ENCODE results near the gene ZBTB44. TPM values are rescaled to one million over a fixed set of nuclear protein-coding genes. Genes with fewer than 3 reads are reported as not detected.
"Not testable (repeated sequence)": the region's sequence is repeated elsewhere in the genome, so short reads cannot be mapped to it uniquely, and the experiment has no call there.

ZBTB44 gene
- total RNA-seq, 1 experiment from 2014 or later: 18.5 TPM

DNA sequence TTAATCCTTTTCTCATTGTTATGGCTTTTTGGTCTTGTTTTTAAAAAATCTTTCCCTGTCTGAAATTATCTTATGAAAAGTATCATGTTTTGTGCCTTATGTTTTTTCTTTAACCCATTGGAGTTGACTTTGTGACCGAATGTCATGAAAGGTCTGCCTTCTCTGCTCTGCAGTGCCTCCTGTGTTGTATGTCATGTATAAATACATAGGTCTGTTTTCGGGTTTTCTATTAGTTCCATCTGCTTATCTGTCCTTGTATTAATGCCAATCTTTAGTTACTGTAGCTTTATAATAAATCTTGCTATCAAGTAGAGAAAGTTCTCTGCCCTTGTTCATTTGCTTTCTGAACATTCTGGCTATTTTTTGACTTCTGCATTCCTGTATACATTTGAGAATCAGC is 73.0 kb downstream of the ZBTB44 start:
- DNase-seq: no peak
- H3K4me3 ChIP-seq: no peak overlapping the region
- H3K9me3 ChIP-seq: no peaks in the 10 kb centered on the region
- no peaks in the 10 kb centered on the region; the same call in none of the 2 replicates for H3K36me3 ChIP-seq
- H3K27me3 ChIP-seq: no peaks in the 10 kb centered on the region

DNA sequence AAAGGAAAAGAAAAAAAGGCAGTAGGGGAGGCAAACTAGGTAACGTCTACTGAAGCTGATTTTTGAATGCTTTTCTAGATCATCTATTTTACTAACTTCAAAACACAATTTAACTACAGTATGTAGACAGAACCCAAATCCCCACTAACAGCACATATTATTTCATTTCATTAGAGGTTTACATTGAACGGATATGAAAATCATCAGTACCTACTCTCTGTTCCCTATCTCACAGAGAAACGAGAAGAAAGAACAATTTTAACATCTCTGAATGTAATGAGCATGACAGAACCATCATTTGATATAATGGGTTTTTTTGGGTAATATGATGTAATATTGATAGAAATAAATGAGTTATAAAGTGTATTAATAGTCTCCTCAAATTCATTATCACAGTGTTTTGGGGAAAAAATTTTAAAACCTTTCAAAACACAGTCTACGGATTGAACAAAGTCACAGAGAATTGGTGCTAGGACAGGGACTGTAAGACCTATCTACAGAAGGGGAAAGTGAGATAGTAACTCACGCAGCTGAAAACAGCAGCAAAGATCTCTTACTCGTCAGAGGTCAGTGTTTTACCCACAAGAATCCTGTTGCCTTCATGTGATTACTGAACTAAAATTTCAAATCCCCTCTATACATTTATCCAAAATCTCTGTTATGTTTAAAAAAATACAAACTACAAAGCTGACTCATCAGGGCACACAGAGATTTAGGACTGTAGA is 77.3 kb downstream of the ZBTB44 start:
- H3K4me3 ChIP-seq: no peak overlapping the region
- no peaks in the 10 kb centered on the region for H3K27me3 ChIP-seq
- DNase-seq: no peak
- H3K9me3 ChIP-seq: no peaks in the 10 kb centered on the region
- peaks cover 9% of the 10 kb centered on the region for H3K36me3 ChIP-seq

GRCh38 chr11:130234315-130234714 is 80.4 kb downstream of the ZBTB44 start:
- no peaks in the 10 kb centered on the region for H3K9me3 ChIP-seq
- DNase-seq: no peak
- H3K36me3 ChIP-seq: peaks cover 9% of the 10 kb centered on the region
- no peak overlapping the region for H3K4me3 ChIP-seq
- no peaks in the 10 kb centered on the region for H3K27me3 ChIP-seq

DNA sequence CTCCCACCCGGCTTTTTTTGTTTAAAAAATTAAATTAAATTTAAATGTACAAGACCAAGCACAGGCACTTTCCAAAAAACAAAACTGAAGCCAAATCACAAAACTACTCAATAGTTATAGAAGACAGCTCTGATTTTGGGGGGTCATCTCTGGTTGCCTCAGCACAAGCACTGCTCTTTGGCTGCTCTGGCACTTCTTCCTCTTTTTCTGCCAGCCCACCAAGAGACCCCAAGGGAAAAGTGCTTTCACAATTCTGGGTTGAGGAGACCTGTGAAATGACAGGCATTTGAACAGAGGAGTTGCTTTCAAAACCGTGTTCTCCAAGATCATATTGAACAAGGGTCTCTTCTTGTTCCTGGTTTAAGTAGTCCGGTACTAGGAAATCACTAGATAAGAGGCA is 80.8 kb downstream of the ZBTB44 start:
- H3K36me3 ChIP-seq, H3K27me3 ChIP-seq, H3K9me3 ChIP-seq, H3K4me3 ChIP-seq, DNase-seq: not testable (repeated sequence)

GRCh38 chr11:130233486-130233885 is 81.2 kb downstream of the ZBTB44 start:
- H3K9me3 ChIP-seq, H3K36me3 ChIP-seq, H3K27me3 ChIP-seq, H3K4me3 ChIP-seq, DNase-seq: not testable (repeated sequence)

DNA sequence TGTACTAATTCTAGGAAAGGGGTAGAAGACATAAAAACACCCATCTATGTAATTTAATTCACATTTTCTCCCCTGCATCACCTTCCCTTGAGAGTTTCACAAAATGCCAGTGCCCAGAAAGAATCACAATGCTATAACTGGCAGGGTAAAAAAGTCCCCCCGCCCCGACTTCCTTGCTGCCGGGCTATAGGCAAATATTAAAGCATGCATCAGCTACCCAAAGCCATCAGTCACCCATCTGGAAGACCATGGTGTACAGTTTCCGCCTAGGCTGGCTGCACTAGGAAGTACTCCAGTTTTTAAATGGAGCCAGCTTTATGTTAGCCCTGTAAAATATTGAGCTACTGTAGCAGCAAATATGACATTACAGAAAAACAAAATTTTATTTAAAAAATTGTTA is 87.3 kb downstream of the ZBTB44 start:
- H3K36me3 ChIP-seq: no peaks in the 10 kb centered on the region
- H3K9me3 ChIP-seq: no peaks in the 10 kb centered on the region
- no peak overlapping the region for H3K4me3 ChIP-seq
- no peak for DNase-seq
- H3K27me3 ChIP-seq: no peaks in the 10 kb centered on the region

GRCh38 chr11:130223291-130223971 is 91.3 kb downstream of the ZBTB44 start:
- Histone ChIP-seq H3K36me3 (no peaks in the 10 kb centered on the region), H3K27me3 (no peaks in the 10 kb centered on the region), H3K4me3 (no peak overlapping the region), H3K9me3 (no peaks in the 10 kb centered on the region)
- no peak for DNase-seq

DNA sequence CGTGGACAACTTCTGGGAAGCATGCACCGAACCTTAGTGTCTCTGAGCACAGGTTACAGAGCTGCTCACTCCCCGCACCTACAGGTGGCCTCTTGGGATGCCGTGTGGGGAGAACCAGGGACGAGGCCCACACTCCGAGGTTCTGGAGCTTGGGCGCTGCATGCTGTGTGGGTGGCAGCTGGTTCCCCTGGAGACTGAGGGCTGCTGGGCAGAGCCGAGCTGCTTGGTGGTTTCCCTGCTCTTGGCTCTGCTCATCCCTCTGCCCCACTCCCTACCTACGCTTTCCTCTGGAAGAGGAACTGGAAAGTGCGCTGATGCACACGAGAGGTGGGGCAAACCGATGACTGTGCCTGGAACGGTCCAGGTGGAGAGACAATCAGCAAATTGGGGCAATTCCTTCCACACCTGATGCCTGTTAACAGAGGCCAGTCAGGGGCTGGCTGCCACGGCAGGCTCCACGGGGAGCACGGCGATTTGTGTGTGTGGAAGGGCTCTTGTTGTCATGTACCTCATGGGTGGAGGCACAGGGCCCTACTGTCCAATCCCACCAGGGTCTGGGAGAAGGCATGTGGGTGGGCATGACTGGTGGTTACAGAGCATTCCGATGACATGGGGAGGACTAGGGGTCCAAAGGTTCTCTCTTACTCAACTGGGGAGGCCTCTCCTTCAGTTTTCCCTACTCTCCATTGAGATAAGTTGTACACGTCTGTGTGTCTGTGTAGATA is 94.2 kb downstream of the ZBTB44 start:
- DNase-seq: no peak
- Histone ChIP-seq H3K4me3 (no peak overlapping the region), H3K9me3 (no peaks in the 10 kb centered on the region), H3K27me3 (no peaks in the 10 kb centered on the region), H3K36me3 (no peaks in the 10 kb centered on the region)

DNA sequence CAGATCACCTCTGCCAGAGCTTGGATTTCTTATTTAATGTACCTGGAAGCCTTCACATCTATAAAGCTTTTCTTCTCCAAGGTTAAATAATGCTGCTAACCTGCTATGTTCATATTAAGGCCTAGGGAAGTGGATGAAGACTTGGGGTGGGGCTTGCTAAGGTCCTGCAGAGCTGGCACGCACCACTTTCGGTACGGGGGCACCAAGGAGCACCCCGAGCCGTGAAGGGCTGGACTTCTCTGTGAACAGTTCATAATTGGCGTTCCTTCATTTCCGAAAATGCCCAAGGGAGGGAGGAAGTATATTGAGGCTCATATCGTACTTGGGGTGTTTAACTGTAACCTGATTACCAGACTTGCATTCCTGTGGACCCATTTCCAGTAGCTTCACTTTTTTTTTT is 95.6 kb downstream of the ZBTB44 start:
- DNase-seq: no peak
- Histone ChIP-seq H3K4me3 (no peak overlapping the region), H3K9me3 (no peaks in the 10 kb centered on the region), H3K27me3 (no peaks in the 10 kb centered on the region), H3K36me3 (no peaks in the 10 kb centered on the region)

GRCh38 chr11:130218501-130219070 is 96.1 kb downstream of the ZBTB44 start:
- no peaks in the 10 kb centered on the region for H3K36me3 ChIP-seq
- H3K27me3 ChIP-seq: no peaks in the 10 kb centered on the region
- H3K9me3 ChIP-seq: no peaks in the 10 kb centered on the region
- H3K4me3 ChIP-seq: no peak overlapping the region
- no peak for DNase-seq

GRCh38 chr11:130217133-130218031 is 97.3 kb downstream of the ZBTB44 start:
- no peak for DNase-seq
- Histone ChIP-seq H3K36me3 (no peaks in the 10 kb centered on the region), H3K27me3 (no peaks in the 10 kb centered on the region), H3K9me3 (no peaks in the 10 kb centered on the region), H3K4me3 (no peak overlapping the region)

DNA sequence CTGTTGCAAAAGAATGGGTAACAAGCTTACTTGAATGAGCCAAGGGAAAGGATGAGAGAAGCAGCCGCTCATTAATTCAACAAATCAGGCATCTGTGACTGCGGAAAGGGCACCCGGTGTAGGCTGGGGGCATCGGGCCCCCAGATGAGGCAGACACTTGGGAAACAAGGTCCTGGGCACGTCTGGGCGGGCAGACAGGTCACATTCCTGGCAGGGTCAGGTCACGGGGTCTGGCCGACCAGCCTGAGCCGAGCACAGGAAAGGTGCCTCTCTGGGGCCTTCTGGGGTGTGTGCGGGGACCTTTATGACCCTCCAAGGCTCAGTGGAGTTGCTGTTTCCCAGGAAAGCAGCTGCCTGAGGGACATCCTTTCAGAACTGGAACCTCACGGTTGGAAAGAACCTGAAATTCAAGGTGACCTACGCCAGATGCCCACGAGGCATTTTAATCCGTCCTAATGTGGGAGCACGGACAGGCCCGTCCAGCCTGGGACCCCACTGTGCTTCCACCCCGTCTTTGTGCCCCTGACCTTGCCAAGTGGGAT is 98.1 kb downstream of the ZBTB44 start:
- Histone ChIP-seq H3K9me3 (no peaks in the 10 kb centered on the region), H3K36me3 (no peaks in the 10 kb centered on the region), H3K27me3 (no peaks in the 10 kb centered on the region), H3K4me3 (no peak overlapping the region)
- DNase-seq: no peak

- no peaks in the 10 kb centered on the region for H3K27me3 ChIP-seq
- no peak for DNase-seq
- H3K4me3 ChIP-seq: no peak overlapping the region
- no peaks in the 10 kb centered on the region for H3K9me3 ChIP-seq
- no peaks in the 10 kb centered on the region for H3K36me3 ChIP-seq
These were observed 98.5 kb downstream of the ZBTB44 start for GRCh38 chr11:130216221-130216550.

DNA sequence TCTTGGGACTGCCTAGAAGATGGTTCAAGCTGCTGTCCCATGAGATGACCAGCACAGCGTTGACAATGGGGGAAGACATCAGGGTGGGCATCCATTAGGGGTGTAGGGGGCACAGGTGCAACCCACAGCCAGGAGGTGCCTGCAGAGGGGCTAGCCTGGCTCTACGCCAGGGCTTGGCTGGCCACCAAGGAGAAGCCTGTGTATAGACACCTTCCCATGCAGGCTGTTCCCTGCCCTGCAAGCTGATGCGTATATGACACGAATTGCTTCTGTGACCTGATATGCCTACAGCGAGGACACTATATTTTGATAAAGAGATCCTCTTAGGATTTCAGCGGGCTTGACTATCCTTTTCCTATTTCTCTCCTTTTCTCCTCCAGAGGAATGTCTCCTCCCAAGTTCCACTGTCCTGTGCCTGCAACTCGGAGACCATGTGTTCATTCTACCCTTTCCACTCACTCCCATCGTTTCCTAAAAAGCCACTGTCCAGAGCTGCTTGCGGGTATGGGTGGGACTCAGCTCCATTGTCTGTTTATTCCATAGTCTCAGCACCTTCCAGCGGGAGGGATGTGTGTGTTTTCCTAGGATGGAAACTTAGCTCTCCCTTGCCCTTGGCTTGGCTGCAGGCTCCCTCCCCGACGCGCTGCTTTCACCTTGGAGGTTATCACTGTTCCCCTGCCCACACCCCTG is 99.0 kb downstream of the ZBTB44 start:
- no peak for DNase-seq
- Histone ChIP-seq H3K9me3 (no peaks in the 10 kb centered on the region), H3K36me3 (no peaks in the 10 kb centered on the region), H3K27me3 (no peaks in the 10 kb centered on the region), H3K4me3 (no peak overlapping the region)

DNA sequence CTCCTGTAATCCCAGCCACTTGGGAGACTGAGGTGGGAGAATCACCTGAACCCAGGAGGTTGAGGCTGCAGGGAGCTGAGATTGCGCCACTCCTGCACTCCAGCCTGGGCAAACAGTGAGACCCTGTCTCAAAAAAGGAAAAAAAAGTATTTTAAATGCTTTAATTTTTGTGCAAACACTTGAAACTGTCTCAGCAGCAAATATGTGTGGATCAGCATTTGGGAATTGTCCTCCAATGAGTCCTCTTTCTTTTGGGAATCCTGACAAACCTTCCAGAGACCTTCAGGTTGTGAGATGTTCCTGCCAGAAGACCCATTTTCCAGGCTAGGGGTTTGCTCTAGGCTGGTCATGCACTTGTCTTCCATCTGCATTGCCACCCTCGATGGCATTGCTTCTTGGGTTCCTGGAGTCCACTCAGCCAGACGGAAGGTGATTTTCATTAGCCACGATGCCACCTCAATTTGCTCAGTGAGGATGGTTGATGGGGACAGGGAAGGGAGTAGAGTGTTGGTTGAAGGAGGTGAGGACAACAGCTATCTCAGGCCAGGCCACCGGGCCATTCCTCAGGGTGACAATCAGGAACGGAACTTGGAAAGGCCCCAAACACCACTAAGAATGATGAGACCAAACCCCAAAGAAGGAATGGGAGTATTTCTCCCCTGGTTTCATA is 99.7 kb downstream of the ZBTB44 start:
- no peaks in the 10 kb centered on the region for H3K9me3 ChIP-seq
- DNase-seq: no peak
- H3K36me3 ChIP-seq: no peaks in the 10 kb centered on the region
- no peak overlapping the region for H3K4me3 ChIP-seq
- no peaks in the 10 kb centered on the region for H3K27me3 ChIP-seq

- DNase-seq: no peak
- no peaks in the 10 kb centered on the region for H3K9me3 ChIP-seq
- no peak overlapping the region for H3K4me3 ChIP-seq
- H3K27me3 ChIP-seq: no peaks in the 10 kb centered on the region
- no peaks in the 10 kb centered on the region for H3K36me3 ChIP-seq
These were observed 100.8 kb downstream of the ZBTB44 start for GRCh38 chr11:130213979-130214281.

Measured in MG63 (cell line).